HCT116 (cell line): ENCODE measurements around the gene MAP4K4.

ENCODE experiments used
- CBX3 ChIP-seq: IDR thresholded peaks from 2 replicates; pipeline ENCODE4 v1.6.1; 2012; ENCODE audit warnings: low read depth
- CEBPB ChIP-seq: IDR thresholded peaks from 2 replicates; pipeline ENCODE4 v1.6.1; 2012; ENCODE audit warnings: low read depth
- EZH2 ChIP-seq: fragments of 200-600 bp; sonication (generic); IDR thresholded peaks from 2 replicates; pipeline ENCODE4 v1.6.1; 2017; ENCODE audit warnings: antibody characterized with exemption, mixed run types
- EZH2phosphoT487 ChIP-seq: fragments of 200-600 bp; IDR thresholded peaks from 2 replicates; pipeline ENCODE4 v1.6.1; 2018; ENCODE audit warnings: antibody characterized with exemption, borderline replicate concordance
- POLR2A ChIP-seq: IDR thresholded peaks from 2 replicates; pipeline ENCODE4 v1.7.0; 2011; ENCODE audit warnings: borderline replicate concordance; ENCODE audit not compliant: insufficient read depth, insufficient read length; ENCODE audit errors: extremely low read depth
- POLR2AphosphoS5 ChIP-seq: IDR thresholded peaks from 2 replicates; pipeline ENCODE4 v1.6.1; 2011; ENCODE audit warnings: mild to moderate bottlenecking, low read depth, low read length, moderate library complexity
- RAD21 ChIP-seq: IDR thresholded peaks from 2 replicates; pipeline ENCODE4 v1.6.1; 2012; ENCODE audit warnings: low read depth, mild to moderate bottlenecking
- TCF7L2 ChIP-seq: IDR thresholded peaks from 2 replicates; pipeline ENCODE4 v1.7.0; 2011; ENCODE audit warnings: borderline replicate concordance, inconsistent platforms; ENCODE audit not compliant: insufficient read depth, insufficient read length; ENCODE audit errors: extremely low read depth
- YY1 ChIP-seq: IDR thresholded peaks from 2 replicates; pipeline ENCODE4 v1.6.1; 2011; ENCODE audit warnings: low read length, low read depth, moderate library complexity, mild to moderate bottlenecking; ENCODE audit not compliant: insufficient replicate concordance; ENCODE audit errors: extremely low read depth
- ZNF274 ChIP-seq: fragments of 200-500 bp; sonication (Bioruptor generic); IDR thresholded peaks from 2 replicates; pipeline ENCODE4 v1.6.1; 2014; ENCODE audit warnings: mild to moderate bottlenecking, low read depth, low read length, inconsistent platforms
- TF ChIP-seq, protein P1 (sequence below): IDR thresholded peaks from 2 replicates; pipeline ENCODE4 v1.6.1; 2012
- TF ChIP-seq, protein P2 (sequence below): IDR thresholded peaks from 2 replicates; pipeline ENCODE4 v1.6.1; 2012; ENCODE audit warnings: low read depth
- TF ChIP-seq, protein P3 (sequence below), 3 experiments: fragments of 200-600 bp in 1 of 3; sonication (generic) in 1 of 3; IDR thresholded peaks in 2 of 3; conservative IDR thresholded peaks in 1 of 3; 2 replicates each; pipeline ENCODE4 v1.5.1; 2012 to 2017; ENCODE audit warnings: low read depth in 2 of 3, low read length in 2 of 3, antibody characterized with exemption in 1 of 3, borderline replicate concordance in 1 of 3, control low read depth in 1 of 3, mild to moderate bottlenecking in 1 of 3, mixed read lengths in 1 of 3, mixed run types in 1 of 3, moderate library complexity in 1 of 3; ENCODE audit not compliant: insufficient read depth in 1 of 3

DNA sequence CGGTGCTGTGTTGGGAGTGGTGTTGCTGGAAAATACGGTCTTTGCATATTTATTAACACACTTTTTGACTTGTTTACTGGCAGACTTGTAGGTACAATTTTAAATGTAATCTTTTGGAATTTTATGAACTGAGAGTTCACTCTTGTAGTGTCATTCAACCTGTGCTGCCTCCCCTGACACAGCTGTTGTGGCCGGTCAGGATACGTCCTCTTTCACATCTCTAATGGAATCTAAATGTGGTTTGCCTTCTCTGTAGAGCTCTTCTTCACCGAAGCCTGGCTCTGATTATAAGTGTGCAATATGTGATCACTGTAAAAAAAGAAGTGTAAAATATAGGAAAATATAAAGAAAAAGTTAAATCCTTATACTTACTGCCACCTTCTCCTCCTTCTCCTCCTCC lies 94.7 kb downstream of the MAP4K4 start:
- TF ChIP-seq, protein P1, sequence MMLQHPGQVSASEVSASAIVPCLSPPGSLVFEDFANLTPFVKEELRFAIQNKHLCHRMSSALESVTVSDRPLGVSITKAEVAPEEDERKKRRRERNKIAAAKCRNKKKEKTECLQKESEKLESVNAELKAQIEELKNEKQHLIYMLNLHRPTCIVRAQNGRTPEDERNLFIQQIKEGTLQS, result no peak
- TF ChIP-seq EZH2 (no peak), ZNF274 (no peak), RAD21 (no peak), TCF7L2 (no peak), POLR2A (no peak), EZH2phosphoT487 (no peak), YY1 (no peak), POLR2AphosphoS5 (no peak), CEBPB (no peak), CBX3 (no peak)
- TF ChIP-seq, protein P2, sequence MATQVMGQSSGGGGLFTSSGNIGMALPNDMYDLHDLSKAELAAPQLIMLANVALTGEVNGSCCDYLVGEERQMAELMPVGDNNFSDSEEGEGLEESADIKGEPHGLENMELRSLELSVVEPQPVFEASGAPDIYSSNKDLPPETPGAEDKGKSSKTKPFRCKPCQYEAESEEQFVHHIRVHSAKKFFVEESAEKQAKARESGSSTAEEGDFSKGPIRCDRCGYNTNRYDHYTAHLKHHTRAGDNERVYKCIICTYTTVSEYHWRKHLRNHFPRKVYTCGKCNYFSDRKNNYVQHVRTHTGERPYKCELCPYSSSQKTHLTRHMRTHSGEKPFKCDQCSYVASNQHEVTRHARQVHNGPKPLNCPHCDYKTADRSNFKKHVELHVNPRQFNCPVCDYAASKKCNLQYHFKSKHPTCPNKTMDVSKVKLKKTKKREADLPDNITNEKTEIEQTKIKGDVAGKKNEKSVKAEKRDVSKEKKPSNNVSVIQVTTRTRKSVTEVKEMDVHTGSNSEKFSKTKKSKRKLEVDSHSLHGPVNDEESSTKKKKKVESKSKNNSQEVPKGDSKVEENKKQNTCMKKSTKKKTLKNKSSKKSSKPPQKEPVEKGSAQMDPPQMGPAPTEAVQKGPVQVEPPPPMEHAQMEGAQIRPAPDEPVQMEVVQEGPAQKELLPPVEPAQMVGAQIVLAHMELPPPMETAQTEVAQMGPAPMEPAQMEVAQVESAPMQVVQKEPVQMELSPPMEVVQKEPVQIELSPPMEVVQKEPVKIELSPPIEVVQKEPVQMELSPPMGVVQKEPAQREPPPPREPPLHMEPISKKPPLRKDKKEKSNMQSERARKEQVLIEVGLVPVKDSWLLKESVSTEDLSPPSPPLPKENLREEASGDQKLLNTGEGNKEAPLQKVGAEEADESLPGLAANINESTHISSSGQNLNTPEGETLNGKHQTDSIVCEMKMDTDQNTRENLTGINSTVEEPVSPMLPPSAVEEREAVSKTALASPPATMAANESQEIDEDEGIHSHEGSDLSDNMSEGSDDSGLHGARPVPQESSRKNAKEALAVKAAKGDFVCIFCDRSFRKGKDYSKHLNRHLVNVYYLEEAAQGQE, result no peak
- TF ChIP-seq, protein P3, sequence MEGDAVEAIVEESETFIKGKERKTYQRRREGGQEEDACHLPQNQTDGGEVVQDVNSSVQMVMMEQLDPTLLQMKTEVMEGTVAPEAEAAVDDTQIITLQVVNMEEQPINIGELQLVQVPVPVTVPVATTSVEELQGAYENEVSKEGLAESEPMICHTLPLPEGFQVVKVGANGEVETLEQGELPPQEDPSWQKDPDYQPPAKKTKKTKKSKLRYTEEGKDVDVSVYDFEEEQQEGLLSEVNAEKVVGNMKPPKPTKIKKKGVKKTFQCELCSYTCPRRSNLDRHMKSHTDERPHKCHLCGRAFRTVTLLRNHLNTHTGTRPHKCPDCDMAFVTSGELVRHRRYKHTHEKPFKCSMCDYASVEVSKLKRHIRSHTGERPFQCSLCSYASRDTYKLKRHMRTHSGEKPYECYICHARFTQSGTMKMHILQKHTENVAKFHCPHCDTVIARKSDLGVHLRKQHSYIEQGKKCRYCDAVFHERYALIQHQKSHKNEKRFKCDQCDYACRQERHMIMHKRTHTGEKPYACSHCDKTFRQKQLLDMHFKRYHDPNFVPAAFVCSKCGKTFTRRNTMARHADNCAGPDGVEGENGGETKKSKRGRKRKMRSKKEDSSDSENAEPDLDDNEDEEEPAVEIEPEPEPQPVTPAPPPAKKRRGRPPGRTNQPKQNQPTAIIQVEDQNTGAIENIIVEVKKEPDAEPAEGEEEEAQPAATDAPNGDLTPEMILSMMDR (IDR thresholded peaks at IDR 0.05 in 2 of 3, conservative IDR thresholded peaks at IDR 0.05 in 1 of 3; ENCODE audit: borderline replicate concordance in 1 of 3, insufficient read depth in 1 of 3, low read depth in 2 of 3, low read length in 2 of 3), result no peak
